CD4-positive, alpha-beta T cell treated with Interferon gamma for 1 hour (primary cell): ENCODE measurements around the gene ASTN2.

Experiments
- DNase-seq: peaks from one replicate; pipeline ENCODE4 v3.0.0-alpha.2; 2020

The ASTN2 gene

DNA sequence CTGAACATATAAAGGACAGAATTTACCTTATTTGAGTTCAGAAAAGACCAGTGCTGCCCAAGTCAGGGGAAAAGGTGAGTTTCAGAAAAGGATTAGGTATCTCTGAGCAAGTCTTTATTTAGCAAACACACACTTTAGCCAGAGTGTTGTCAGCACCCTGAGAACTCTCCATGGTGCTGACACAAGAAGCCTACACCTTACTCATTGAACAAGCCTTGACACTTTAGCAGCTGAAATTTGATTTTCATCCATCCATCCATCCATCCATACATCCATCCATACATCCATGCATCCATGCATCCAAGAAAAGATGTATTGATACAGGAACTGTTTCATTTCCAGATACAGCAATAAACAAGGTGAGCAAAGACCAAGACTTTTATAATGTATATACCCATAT is 416.6 kb downstream of the ASTN2 start:
- DNase-seq, result no peak

DNA sequence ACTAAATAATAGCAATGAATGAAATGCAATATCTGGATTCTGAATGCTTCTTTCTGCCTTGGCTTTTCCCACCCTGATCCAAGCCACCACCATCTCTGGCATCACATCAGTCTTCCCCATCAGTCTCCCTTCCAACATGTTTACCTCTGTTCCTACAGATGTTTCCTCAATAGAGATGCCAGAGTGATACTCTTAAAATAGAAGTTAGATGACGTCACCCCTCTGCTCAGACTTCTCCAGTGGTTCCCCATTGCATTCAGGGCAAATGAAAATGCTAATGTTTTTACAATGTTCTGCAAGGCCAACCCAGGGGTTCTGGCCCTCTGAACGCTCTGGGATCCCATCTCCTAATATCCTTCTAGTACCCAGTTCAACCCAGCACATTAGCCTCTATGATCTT is 422.0 kb downstream of the ASTN2 start:
- no peak for DNase-seq

DNA sequence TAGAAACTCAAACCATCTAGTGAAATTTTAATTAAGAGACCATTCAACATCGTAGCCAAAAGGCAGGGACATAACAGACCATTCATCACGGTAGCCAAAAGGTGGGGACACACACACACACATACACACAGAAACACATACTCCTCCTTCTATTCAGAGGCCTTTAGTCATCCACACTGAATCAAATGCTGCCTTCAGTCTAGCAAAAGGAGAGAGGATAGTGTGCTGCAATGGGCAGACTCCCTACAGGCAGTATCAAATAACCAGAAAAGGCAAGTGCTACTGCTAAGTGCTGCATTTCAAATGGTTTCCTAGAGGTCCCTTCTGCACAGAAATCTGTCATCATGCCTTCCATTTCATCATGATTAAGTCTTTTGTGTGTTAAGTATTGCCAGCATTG is 423.8 kb downstream of the ASTN2 start:
- DNase-seq, result no peak

DNA sequence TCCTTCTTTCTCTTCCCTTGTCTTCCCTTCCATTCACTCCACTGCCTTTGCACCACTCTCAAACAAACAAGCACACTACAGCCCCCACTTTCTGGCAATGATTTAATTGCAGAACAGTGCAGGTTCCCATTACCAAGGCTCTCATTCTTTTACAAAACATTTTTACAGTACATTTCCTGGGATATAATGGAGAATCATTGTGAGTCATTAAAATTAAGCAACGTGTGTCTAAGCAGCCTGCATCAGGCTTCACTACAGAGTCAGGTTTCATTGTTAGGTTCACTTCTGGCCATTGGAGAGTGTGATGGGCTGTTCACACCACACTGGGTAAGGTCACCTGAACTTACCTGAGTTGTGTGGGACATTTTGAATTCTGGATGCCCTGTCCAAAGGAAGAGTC is 424.3 kb downstream of the ASTN2 start:
- no peak for DNase-seq

DNA sequence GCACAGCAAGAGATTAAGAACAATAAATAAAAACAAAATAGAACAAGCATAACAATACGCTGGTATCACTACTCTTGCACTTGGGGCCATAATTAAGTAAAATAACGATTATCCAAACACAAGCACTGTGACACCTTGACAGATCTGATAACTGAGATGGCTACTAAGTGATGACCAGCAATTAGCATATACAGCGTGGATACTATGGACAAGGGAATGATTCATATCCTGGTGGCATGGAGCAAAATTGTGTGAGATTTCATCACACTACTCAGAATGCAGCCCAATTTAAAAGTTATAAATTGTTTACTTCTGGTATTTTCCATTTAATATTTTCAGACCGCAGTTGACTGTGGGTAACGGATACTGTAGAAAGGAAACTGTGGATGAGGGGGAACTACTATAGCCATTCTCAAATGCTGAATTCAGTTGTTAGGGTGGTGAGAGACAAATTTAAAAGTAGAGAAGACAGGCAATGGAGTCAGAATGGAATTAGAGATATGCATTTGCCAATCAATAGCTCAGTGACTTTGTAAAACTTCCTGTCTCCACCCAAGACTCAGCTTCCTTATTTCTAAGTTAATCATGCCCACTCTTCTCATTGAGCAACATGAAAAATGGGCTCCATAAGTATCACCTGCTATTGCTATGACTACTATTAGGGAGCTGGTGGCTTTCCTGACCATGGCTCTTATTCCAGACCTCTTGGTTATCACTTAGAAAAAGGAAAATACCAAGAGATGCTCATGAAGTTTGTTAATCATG is 427.0 kb downstream of the ASTN2 start:
- no peak for DNase-seq

DNA sequence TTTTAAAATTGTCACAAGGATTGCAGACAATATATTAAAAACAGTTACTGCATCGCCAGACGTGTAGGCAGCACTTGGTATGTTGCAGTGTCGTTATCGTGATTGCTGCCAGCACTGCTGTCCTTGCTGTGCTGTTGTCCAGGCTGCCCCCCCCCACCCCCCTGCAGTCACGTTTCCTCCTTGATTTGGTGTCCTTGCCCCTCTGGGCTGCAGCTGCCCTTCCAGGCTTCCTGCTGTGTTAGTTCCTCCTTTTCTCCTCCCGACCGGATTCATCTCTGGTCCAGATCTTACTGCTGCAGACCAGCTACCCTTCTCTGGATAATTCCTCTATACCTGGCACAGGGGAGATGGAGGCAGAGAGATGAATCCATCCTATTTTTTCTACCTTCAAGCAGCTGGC is 428.8 kb downstream of the ASTN2 start:
- DNase-seq, result no peak

DNA sequence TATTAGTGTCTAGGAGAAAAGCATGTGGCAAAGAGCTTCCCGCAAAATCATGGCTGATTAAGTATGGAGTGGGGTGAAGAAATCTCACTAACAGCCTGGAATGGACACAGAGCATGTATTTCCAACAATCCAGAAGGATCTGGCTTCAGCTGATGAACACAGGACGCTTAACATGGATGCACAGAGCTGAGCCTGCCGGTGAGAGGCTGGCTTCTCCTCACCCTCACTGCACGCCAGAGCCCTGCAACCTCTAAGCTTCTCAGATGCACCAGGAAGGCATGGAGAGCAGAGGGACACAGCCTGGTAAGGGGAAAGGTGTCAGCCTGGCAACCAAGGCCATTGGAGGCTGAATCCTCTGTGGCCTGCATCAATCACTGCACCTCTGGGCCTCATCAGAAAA is 429.3 kb downstream of the ASTN2 start:
- no peak for DNase-seq

DNA sequence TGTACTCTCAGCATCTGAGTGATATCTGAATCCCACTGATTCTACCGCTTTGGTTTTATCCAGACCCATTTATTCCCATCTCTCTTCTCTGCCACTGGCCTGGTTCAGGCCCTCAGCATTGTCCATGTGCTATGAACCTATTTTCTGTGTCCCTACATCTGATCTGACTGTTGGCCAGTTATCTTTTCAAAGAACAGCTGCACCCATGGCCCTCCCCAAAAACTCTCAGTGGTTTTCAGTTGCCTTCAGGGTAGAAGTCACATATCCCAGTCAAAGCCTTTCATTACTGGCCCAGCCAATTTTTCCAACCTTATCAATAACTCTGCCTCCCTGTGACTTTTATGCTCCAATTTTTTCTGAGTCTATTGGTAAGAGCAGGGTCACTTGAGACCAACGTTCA is 430.7 kb downstream of the ASTN2 start:
- DNase-seq, result no peak

DNA sequence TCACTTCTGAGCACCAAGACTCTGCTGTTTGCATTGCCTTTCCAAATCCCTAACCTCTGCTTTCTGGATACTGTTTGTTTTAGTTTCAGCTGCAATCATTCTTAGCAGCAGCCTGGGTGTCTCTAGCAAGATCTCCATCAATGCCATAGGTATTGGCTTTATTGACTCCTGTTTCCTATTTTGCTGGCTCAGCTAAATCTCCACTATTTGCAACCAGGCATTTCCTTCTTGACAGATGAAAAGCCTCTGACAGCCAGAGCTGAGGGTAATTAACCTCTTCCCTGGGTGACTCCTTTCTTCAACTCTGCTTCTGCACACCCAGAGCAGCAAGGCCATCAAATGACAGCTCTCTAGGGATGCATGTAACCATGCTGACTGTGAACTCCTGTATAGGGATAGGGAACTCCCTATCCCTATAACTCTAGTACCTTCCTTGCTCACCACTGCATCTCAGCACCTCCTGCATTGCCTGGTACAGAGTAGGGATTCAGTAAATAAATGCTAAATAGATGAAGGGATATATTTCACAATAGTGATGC is 434.2 kb downstream of the ASTN2 start:
- DNase-seq, result no peak

DNA sequence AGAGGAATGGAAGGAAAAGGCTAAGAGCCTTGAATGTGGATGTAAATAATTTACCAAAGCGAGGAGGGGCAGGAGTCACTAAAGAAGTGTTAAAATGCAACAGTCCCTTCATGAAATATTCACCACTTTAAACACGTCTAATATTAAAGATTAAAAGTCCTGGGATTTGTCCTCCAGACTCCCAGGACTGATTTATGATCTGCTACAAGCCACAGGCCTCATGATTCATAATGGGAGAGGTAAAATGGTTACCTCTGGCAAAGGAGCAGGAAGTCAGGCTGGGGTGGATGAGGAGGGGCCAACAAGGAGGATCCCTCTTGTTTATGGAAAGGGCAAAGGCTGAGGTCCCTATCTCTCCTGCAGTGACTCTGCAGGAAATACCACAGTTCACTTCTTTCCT is 435.4 kb downstream of the ASTN2 start:
- DNase-seq, result no peak

DNA sequence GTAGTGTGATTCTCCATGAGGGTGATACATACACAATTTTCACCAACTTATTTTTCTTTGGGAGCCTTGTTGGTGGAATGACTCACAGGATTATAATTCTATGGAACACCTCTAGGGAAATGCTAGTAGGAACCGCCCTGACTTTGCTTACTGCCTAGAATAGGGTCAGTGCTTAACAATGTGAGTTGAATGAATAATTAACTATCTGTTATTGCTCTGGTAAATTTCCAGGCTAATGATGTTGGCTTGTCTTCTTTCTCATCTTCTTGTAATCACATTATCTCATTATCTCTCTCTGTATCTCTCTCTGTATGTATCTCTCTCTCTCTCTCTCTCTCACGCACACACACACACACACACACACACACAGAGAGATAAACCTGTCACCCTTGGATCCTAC is 436.7 kb downstream of the ASTN2 start:
- no peak for DNase-seq

DNA sequence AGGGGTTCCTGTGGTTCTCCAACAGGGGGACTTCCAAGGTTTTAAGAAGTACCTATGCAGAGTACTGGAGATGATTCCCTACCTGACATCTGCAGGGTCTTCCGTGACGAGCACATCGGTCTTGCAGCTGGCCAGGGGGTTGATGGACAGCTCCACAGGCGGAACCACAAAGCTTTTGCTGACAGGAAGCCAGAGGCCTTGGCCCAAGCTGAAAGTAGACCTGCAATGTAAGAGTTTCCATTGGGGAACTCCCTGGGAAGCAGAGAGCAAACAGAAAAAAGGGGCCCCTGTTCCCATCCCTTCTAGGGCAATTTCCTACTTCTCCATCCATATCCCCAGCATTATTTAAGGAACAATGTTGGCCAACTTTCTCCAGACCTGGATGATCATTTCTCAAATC is 439.7 kb downstream of the ASTN2 start:
- no peak for DNase-seq

DNA sequence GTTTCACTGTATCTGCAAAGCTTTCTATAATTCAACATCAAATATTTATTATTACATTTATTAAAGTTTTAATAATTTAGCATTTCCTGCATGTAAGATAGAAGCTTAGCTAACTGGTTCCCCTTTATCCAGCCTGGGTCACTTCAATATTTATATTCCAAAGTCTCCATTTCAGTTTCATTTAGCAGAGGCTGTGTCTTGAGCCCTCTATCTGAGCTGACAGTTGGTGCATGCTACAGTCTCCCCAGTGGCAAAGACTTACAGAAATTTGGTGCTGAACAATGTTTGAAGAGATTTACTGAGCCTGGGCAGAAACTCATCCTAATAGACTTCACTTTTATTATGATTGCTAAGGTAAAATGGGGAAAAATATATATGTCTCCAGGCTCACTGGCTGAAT is 448.7 kb downstream of the ASTN2 start:
- no peak for DNase-seq

DNA sequence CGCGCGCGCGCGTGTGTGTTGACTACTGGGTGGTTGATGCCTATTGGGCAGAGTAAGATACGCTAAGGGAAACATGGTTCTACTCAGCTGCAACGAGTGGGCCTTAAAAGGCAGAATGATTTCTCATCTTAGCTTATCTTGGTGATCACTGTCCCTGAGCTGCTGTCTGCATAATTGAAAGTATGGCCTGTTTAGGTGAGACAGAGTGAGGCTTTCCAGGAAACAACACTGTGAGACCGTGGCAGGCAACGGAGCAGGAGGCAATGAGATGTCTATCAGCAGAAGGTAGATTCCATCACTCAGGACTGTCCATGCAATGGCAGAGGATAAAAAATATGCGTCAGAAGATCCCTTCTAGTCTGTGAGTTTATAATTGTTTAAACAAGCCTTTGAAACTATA is 450.6 kb downstream of the ASTN2 start:
- DNase-seq, result no peak

DNA sequence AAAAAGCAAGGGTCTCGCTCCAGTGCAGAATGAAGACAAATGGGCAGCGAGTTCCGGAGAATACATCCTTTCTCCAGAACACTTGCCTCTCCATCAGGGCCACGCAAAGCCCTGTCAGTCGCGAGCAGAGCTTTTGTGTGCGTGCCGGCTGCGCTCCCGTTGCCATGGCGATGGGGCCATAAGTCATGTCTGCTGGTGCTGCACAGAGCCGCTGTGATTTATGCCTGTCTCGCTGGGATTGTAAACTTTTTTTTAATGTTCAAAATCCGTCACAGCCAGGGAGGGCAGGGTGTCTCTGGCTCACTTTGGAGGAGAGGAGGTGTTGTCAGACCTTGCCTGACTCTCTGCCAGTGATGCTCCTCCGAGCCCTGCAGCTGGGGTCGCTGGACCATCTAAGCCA is 455.0 kb downstream of the ASTN2 start:
- no peak for DNase-seq

DNA sequence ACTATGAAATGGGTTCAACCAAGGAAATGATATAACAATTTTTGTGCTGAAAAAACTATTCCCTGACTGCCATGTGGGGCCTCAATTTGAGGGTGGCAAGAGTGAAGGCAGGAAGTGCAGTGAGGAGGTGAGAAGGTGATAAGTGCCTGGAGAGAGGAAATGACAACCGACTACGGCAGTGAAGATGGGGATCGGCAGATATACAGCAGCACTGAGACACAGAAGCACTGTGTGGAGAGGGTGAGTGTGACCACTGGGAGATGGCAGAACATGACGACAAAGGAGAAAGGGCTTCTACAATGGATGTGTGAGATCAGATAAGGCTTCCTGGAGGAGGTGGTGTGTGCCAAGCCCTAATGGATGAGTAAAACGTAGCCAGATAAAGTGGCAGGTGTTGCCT is 456.0 kb downstream of the ASTN2 start:
- DNase-seq, result no peak

DNA sequence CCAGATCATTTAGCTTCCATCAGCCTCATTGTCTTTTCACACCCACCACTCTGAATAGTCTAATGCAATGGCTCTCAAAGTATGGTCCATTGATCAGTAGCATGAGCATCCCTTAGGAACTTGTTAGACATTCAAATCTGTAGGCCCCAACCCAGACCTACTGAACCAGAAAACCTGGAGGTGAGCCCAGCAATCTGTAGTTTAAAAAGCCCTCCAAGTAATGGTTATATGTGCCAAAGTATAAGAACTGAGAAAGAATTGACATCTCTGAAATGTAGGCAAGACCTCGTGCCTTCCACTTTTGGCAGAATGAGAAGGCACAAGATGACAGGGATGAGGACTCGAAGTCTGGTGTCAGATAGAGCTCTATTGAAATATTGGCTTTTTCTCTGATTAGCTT is 460.1 kb downstream of the ASTN2 start:
- no peak for DNase-seq

DNA sequence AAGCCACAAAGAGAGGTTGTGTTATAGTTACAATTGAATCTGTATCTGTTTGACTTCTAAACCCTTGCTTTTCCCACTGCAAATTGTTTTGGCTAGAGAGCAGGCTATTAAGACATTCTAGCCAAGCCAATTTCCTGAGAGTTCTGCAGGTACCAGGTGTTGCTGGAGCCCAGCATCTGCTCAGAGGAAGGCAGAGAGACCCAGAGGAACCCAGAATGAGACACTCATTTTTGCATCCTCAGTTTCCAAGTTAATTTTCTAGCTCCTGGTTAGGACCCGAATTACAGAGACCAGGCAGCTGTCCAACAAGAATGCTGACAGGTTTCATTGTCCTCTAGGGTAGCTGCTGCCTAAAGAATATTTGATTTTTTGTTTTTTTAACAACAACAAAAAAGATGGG is 461.6 kb downstream of the ASTN2 start:
- no peak for DNase-seq

DNA sequence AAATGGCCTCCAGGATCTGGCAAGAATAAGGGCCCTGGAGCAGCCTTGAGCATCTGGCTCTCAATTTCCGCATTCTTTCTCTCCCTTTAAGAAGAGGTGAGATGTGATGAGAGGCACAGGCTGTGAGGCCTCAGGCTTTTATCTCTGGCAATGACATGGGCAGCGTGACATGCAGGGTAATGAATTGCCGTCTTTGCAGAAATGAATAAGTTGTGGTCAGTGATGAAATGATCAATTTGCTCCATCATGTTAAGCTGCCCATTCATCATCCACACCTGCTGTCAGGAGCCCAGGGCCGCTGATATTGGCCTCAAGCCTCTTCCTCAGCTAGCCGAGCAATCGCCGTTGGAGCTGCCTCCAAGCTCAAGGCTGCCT is 462.4 kb downstream of the ASTN2 start:
- no peak for DNase-seq

DNA sequence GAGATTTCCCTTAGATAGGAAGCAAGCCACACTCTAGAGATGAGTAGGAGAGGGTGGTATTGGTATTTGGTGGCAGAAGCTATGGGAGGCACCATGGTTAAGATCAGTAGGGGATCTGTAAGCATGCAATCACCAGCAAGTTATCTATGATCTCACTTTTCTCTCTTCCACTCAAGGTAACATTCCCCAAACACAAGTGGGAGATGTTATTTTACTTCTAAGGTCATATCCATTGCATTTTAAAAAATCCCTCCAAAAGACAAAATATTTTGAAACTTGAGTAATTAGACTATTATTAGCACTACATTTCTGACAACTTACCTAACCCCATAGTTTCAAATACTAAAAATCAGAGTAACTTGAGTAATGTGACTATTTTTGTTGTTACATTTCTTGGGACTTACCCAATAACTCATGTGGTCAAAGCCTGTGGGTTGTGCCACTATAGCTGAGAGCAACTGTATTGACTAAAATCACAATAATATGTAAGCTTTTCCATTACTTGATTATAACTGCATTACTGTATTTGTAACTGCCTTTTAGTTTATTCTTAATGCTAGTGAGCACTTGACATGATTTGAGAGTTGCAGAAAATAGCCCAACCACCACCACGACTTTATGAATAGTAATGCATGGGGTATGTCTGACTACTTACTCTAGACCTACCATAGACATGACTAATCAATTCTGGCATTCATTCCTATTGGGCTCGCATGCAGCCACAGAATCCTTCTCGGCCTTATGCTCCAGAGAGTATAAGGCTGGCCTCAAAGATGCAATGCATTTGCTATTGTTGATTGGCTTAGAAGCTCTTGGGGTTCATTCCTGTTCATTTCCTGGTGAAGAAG is 463.0 kb downstream of the ASTN2 start:
- no peak for DNase-seq

DNA sequence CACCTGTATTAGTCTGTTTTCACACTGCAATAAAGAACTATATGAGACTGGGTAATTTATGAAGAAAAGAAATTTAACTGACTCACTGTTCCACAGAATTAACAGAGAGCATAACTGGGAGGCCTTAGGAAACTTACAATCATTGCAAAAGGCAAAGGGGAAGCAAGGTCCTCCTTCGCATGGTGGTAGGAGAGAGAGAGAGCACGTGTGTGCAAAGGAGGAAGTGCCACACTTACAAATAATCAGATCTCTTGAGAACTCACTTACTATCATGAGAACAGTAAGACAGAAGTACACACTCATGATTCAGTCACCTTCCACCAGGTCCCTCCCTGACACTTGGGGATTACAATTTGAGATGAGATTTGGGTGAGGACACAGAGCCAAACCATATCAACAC is 469.0 kb downstream of the ASTN2 start:
- DNase-seq, result peak; percentile 31

DNA sequence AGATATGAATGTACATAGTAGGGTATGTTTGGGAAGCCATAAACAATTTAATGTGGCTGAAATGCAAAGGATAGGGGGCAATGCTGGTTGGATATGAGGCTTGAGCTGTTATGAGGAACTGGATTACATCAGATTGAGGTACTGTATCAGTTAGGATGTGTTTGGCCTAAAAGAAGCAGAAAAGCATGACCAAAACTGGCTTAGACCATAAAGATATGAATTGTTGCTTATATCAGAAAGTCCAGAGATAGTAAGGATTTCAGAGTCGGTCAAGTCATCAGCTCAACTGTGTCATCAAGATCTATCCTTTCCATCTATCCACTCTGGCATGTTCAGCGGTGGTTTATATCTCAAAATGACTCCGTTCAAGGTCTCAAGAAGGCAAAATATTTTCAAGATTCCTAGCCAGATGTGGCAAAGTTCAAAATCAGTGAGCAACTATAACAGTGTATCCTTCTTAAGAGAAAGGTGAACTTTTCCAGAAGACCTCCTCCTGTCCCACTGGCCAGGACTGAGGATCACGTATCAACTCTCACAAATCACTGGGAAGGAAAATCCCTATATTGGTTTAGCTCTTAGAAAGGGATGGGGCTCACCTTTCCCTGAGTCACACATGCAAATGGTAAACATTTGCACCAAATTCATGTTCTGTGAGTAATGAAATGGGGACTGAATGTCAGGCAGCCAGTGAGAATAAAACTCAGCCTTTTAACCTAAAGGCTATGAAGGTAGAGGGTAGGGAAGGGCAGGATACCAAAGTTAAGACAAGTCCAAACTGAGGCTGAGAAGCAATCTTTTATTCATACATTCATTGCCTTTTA is 469.9 kb downstream of the ASTN2 start:
- DNase-seq, result no peak

DNA sequence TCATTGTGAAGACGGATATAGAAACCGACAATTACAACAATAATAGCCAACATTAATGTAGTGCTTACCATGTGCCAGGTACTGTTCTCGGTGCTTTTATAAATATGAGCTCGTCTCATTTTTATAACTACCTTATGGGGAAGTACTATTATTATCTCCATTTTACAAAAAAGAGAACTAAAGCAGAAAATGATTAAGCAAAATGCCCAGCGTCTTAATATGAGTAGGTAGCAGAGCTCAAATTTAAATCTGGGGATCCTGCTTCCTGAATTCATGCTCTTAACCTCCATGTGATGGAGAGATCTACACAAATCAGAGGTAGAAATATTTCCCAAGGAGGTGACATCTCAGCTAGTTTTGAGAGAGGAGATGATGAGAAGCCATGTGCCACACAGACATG is 470.9 kb downstream of the ASTN2 start:
- DNase-seq, result no peak
